Uterus (tissue), 4 donors: Measurements from ENCODE around the gene MYO9A. TPM values are rescaled to one million over a fixed set of nuclear protein-coding genes. Genes with fewer than 3 reads are reported as not detected.

Experiments
- DNase-seq, 2 donors: peaks; one replicate each; pipeline ENCODE4 v3.0.0-alpha.2; 2019 to 2020
- H3K27ac ChIP-seq, 2 donors: fragments of 200-600 bp; sonication (generic); 1 replicate in 1 of 2; 2 replicates in 1 of 2; pipeline ENCODE4 v1.5.1; 2016 to 2018
- H3K27me3 ChIP-seq, 2 donors: fragments of 200-600 bp; sonication (generic); one replicate each; pipeline ENCODE4 v1.5.1; 2018 to 2019; ENCODE audit warnings: control low read depth in 1 of 2
- H3K36me3 ChIP-seq, 2 donors: fragments of 200-600 bp; sonication (generic); one replicate each; pipeline ENCODE4 v1.5.1; 2019; ENCODE audit warnings: control low read depth in 1 of 2
- H3K4me1 ChIP-seq, 2 donors: fragments of 200-600 bp; sonication (generic); one replicate each; pipeline ENCODE4 v1.5.1; 2018 to 2019; ENCODE audit warnings: control low read depth in 1 of 2
- H3K4me3 ChIP-seq, 2 donors: fragments of 200-600 bp; sonication (generic); 1 replicate in 1 of 2; 2 replicates in 1 of 2; pipeline ENCODE4 v1.5.1; 2018 to 2019; ENCODE audit warnings: mild to moderate bottlenecking in 1 of 2
- H3K9me3 ChIP-seq, 2 donors: fragments of 200-600 bp; sonication (generic); one replicate each; pipeline ENCODE4 v1.5.1; 2019; ENCODE audit warnings: control low read depth in 1 of 2
- CTCF ChIP-seq, 4 experiments: fragments of 200-600 bp in 2 of 4; fragments of 450-650 bp in 2 of 4; sonication (generic) in 2 of 4; IDR thresholded peaks; one replicate each; pipeline ENCODE4 v1.5.1; 2016 to 2019; ENCODE audit warnings: antibody characterized with exemption in 4 of 4, mild to moderate bottlenecking in 2 of 4, moderate library complexity in 1 of 4
- POLR2A ChIP-seq, 2 donors: fragments of 450-650 bp; IDR thresholded peaks; one replicate each; pipeline ENCODE4 v1.6.1; 2016; ENCODE audit warnings: antibody characterized with exemption in 2 of 2, mild to moderate bottlenecking in 1 of 2, moderate library complexity in 1 of 2
- intact Hi-C: fragments of 100-400 bp; cut with DNase I; formaldehyde crosslinking; loops from one replicate; pipeline ENCODE4 v1.15.1; 2023; ENCODE audit warnings: low total_unique reads
- total RNA-seq, 4 donors: library from RNA; depleted of rRNA in 3 of 4; stranded (reverse); fragments of >200 nt in 3 of 4; gene quantifications; one replicate each; pipeline versions ENCODE4 v1.1.0 to v1.2.4, GENCODE V29; 2014 to 2023
- donor health status: DM: yes; HTN: yes; CAD: no.

MYO9A gene
- total RNA-seq, 4 donors from 2014 or later = 45.6 to 141 (median 90.0) TPM

GRCh38 chr15:71951134-71951533 lies 166.8 kb downstream of the MYO9A start:
- Histone ChIP-seq H3K4me3 (no peak overlapping the region), H3K27me3 (no peaks in the 10 kb centered on the region), H3K9me3 (no peaks in the 10 kb centered on the region), H3K27ac (no peak overlapping the region), H3K4me1 (no peaks in the 10 kb centered on the region), H3K36me3 (no peaks in the 10 kb centered on the region)
- no peak for TF ChIP-seq CTCF (IDR thresholded peaks at IDR 0.05)
- no peak for TF ChIP-seq POLR2A (IDR thresholded peaks at IDR 0.05)
- intact Hi-C loops = no loop called here
- DNase-seq = no peak

GRCh38 chr15:71945012-71945411 lies 172.9 kb downstream of the MYO9A start:
- no peak overlapping the region for H3K4me3 ChIP-seq
- intact Hi-C loops = no loop called here
- no peaks in the 10 kb centered on the region for H3K9me3 ChIP-seq
- no peak for TF ChIP-seq CTCF (IDR thresholded peaks at IDR 0.05)
- TF ChIP-seq POLR2A (IDR thresholded peaks at IDR 0.05) = no peak
- no peaks in the 10 kb centered on the region for H3K36me3 ChIP-seq
- H3K27ac ChIP-seq = no peak overlapping the region
- DNase-seq = no peak
- H3K27me3 ChIP-seq = no peaks in the 10 kb centered on the region
- no peaks in the 10 kb centered on the region for H3K4me1 ChIP-seq

- no peak for DNase-seq
- TF ChIP-seq POLR2A (IDR thresholded peaks at IDR 0.05) = no peak
- no peak for TF ChIP-seq CTCF (IDR thresholded peaks at IDR 0.05)
- H3K9me3 ChIP-seq = no peaks in the 10 kb centered on the region
- H3K27ac ChIP-seq = no peak overlapping the region
- no peaks in the 10 kb centered on the region for H3K36me3 ChIP-seq
- no peaks in the 10 kb centered on the region for H3K4me1 ChIP-seq
- no peaks in the 10 kb centered on the region for H3K27me3 ChIP-seq
- intact Hi-C loops = no loop called here
- H3K4me3 ChIP-seq = no peak overlapping the region
These were observed 174.1 kb downstream of the MYO9A start for GRCh38 chr15:71943806-71944205.

- DNase-seq = no peak
- intact Hi-C loops = no loop called here
- H3K36me3 ChIP-seq = no peaks in the 10 kb centered on the region
- H3K27ac ChIP-seq = no peak overlapping the region
- H3K4me3 ChIP-seq = no peak overlapping the region
- no peaks in the 10 kb centered on the region for H3K27me3 ChIP-seq
- no peaks in the 10 kb centered on the region for H3K4me1 ChIP-seq
- TF ChIP-seq CTCF (IDR thresholded peaks at IDR 0.05) = no peak
- TF ChIP-seq POLR2A (IDR thresholded peaks at IDR 0.05) = no peak
- no peaks in the 10 kb centered on the region for H3K9me3 ChIP-seq
These were observed 177.9 kb downstream of the MYO9A start for GRCh38 chr15:71939981-71940588.

- Histone ChIP-seq H3K36me3 (no peaks in the 10 kb centered on the region), H3K4me1 (no peaks in the 10 kb centered on the region), H3K27ac (no peak overlapping the region), H3K4me3 (no peak overlapping the region), H3K27me3 (no peaks in the 10 kb centered on the region), H3K9me3 (no peaks in the 10 kb centered on the region)
- no peak for DNase-seq
- TF ChIP-seq CTCF (IDR thresholded peaks at IDR 0.05) = no peak
- no peak for TF ChIP-seq POLR2A (IDR thresholded peaks at IDR 0.05)
- intact Hi-C loops = no loop called here
These were observed 180.2 kb downstream of the MYO9A start for GRCh38 chr15:71937650-71938311.
